OCI-LY3 (cell line): Measurements from ENCODE around the gene RRP9.

Source experiments
- CTCF ChIP-seq: fragments of 200-600, 300-600 bp; sonication (generic); IDR thresholded peaks from 2 replicates; pipeline ENCODE4 v1.5.1; 2014; ENCODE audit warnings: antibody characterized with exemption, low read length, low read depth
- EZH2phosphoT487 ChIP-seq: fragments of 200-600 bp; shearing (Covaris generic); IDR thresholded peaks from 2 replicates; pipeline ENCODE4 v1.6.1; 2018; ENCODE audit warnings: antibody characterized with exemption, mixed run types, low read depth

DNA sequence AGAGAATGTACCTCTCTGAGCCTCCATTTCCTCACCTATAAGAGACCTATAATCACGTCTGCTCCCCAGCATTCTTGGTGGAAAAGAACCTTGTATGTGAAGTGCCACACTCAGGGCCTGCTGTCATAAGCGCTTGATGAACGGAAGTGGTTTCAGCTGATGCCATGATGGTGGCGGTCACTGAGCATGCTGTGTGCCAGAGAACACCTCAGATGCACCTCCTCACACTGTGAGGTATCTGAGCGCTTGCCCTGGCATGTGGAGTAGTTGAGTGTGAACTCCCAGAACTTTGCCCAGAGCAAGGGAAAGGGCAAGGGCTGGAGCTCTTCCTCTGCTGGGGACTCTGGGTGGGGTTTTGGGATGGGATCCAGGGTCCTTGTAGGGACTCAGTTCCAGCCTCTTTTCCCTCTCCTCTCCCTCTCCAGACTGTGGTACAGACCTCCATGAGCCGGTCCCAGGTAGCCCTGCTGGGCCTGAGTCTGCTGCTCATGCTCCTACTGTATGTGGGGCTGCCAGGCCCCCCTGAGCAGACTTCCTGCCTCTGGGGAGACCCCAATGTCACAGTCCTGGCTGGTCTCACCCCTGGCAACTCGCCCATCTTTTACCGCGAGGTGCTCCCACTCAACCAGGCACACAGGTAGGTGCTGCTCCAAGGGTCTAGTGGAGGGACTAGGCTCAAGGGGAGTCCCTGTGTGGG lies 35.9 kb upstream of the RRP9 start:
- TF ChIP-seq CTCF = no peak
- no peak for TF ChIP-seq EZH2phosphoT487
